Gastrocnemius medialis (tissue), 4 donors: ENCODE results near the gene THSD4. TPM values are rescaled to one million over a fixed set of nuclear protein-coding genes. Genes with fewer than 3 reads are reported as not detected.

ENCODE experiments used
- ATAC-seq, 2 donors: fragments of 150-250 bp; one replicate each; pipeline ENCODE4 v1.9.1; 2016
- DNase-seq, 2 donors: peaks; one replicate each; pipeline ENCODE4 v3.0.0-alpha.2; 2019
- H3K27ac ChIP-seq, 4 donors: fragments of 200-600 bp; sonication (generic); 1 replicate in 1 of 4; 2 replicates in 3 of 4; pipeline ENCODE4 v1.5.1; 2016 to 2018; ENCODE audit warnings: mild to moderate bottlenecking in 2 of 4, moderate library complexity in 1 of 4
- H3K27me3 ChIP-seq, 3 donors: fragments of 200-600 bp; sonication (generic) in 2 of 3; 1 replicate in 1 of 3; 2 replicates in 2 of 3; pipeline versions ENCODE4 v1.5.1 to v1.6.0; 2016 to 2019; ENCODE audit warnings: mild to moderate bottlenecking in 1 of 3, moderate library complexity in 1 of 3
- H3K36me3 ChIP-seq, 2 donors: fragments of 200-600 bp; sonication (generic) in 1 of 2; one replicate each; pipeline ENCODE4 v1.5.1; 2017 to 2018
- H3K4me1 ChIP-seq, 2 donors: fragments of 200-600 bp; sonication (generic) in 1 of 2; one replicate each; pipeline ENCODE4 v1.5.1; 2016 to 2017; ENCODE audit warnings: mild to moderate bottlenecking in 2 of 2
- H3K4me3 ChIP-seq, 4 donors: fragments of 200-600 bp; sonication (generic) in 3 of 4; 1 replicate in 1 of 4; 2 replicates in 3 of 4; pipeline ENCODE4 v1.5.1; 2016 to 2019; ENCODE audit warnings: mild to moderate bottlenecking in 2 of 4
- H3K9me3 ChIP-seq, 3 donors: fragments of 200-600 bp; sonication (generic) in 2 of 3; 1 replicate in 1 of 3; 2 replicates in 2 of 3; pipeline ENCODE4 v1.5.1; 2016 to 2019
- POLR2A ChIP-seq, 2 donors: fragments of 450-650 bp; IDR thresholded peaks; one replicate each; pipeline ENCODE4 v1.6.1; 2017; ENCODE audit warnings: antibody characterized with exemption in 2 of 2, mild to moderate bottlenecking in 2 of 2, moderate library complexity in 2 of 2
- in situ Hi-C, 4 donors: fragments of 200-750 bp; cut with MboI; loops; one replicate each; pipeline versions ENCODE4 v1.15.0 to v1.8.0; 2017; ENCODE audit warnings: low sequenced_read_pairs in 4 of 4
- intact Hi-C: fragments of 100-400 bp; cut with DNase I; formaldehyde crosslinking; loops from one replicate; pipeline ENCODE4 v1.15.1; 2023; ENCODE audit warnings: low total_unique reads
- total RNA-seq, 4 donors: library from RNA; depleted of rRNA; stranded (reverse); fragments of >200 nt; gene quantifications; one replicate each; pipeline versions ENCODE4 v1.1.0 to v1.2.3, GENCODE V29; 2016
- TF ChIP-seq, protein P1 (sequence below), 5 experiments: fragments of 450-650 bp in 3 of 5; fragments of 200-600 bp in 2 of 5; sonication (generic) in 2 of 5; IDR thresholded peaks in 4 of 5; conservative IDR thresholded peaks in 1 of 5; 1 replicate in 4 of 5; 2 replicates in 1 of 5; pipeline ENCODE4 v1.5.1; 2016 to 2019; ENCODE audit warnings: antibody characterized with exemption in 5 of 5, mild to moderate bottlenecking in 3 of 5, moderate library complexity in 3 of 5

THSD4 gene
- total RNA-seq, 4 donors from 2014 or later, result 0.35 to 3.1 (median 0.60) TPM

- in situ Hi-C loops (loop anchor here in 1 of 4 donors (25.0 kb wide), 1 partner anchor 238 kb away; the partner anchor contains the start of gene THSD4), intact Hi-C loops (no loop called here)
- Histone ChIP-seq H3K4me3 (no peak overlapping the region), H3K9me3 (no peaks in the 10 kb centered on the region), H3K27me3 (no peaks in the 10 kb centered on the region), H3K36me3 (no peaks in the 10 kb centered on the region), H3K27ac (no peak overlapping the region), H3K4me1 (peaks cover 0 to 4% of the 10 kb centered on the region in 2 donors)
- TF ChIP-seq, protein P1, sequence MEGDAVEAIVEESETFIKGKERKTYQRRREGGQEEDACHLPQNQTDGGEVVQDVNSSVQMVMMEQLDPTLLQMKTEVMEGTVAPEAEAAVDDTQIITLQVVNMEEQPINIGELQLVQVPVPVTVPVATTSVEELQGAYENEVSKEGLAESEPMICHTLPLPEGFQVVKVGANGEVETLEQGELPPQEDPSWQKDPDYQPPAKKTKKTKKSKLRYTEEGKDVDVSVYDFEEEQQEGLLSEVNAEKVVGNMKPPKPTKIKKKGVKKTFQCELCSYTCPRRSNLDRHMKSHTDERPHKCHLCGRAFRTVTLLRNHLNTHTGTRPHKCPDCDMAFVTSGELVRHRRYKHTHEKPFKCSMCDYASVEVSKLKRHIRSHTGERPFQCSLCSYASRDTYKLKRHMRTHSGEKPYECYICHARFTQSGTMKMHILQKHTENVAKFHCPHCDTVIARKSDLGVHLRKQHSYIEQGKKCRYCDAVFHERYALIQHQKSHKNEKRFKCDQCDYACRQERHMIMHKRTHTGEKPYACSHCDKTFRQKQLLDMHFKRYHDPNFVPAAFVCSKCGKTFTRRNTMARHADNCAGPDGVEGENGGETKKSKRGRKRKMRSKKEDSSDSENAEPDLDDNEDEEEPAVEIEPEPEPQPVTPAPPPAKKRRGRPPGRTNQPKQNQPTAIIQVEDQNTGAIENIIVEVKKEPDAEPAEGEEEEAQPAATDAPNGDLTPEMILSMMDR (IDR thresholded peaks at IDR 0.05 in 4 of 5, conservative IDR thresholded peaks at IDR 0.05 in 1 of 5), result no peak
- TF ChIP-seq POLR2A (IDR thresholded peaks at IDR 0.05), result no peak
- DNase-seq (no peak), ATAC-seq (no peak)
Measured at GRCh38 chr15:71349736-71350526, 234.7 kb downstream of the THSD4 start.

GRCh38 chr15:71350622-71351378 lies 235.5 kb downstream of the THSD4 start:
- no peak for DNase-seq
- TF ChIP-seq POLR2A (IDR thresholded peaks at IDR 0.05), result no peak
- TF ChIP-seq, protein P1 (IDR thresholded peaks at IDR 0.05 in 4 of 5, conservative IDR thresholded peaks at IDR 0.05 in 1 of 5), result no peak
- Histone ChIP-seq H3K9me3 (no peaks in the 10 kb centered on the region), H3K27me3 (no peaks in the 10 kb centered on the region), H3K4me1 (peaks cover 0 to 4% of the 10 kb centered on the region in 2 donors), H3K36me3 (no peaks in the 10 kb centered on the region), H3K27ac (no peak overlapping the region), H3K4me3 (no peak overlapping the region)
- intact Hi-C loops (no loop called here), in situ Hi-C loops (no loop called here)
- ATAC-seq, result no peak

- intact Hi-C loops, result no loop called here
- H3K27ac ChIP-seq, result no peak overlapping the region
- no peaks in the 10 kb centered on the region for H3K9me3 ChIP-seq
- H3K4me3 ChIP-seq, result no peak overlapping the region
- DNase-seq (no peak), ATAC-seq (no peak)
- TF ChIP-seq, protein P1 (IDR thresholded peaks at IDR 0.05 in 4 of 5, conservative IDR thresholded peaks at IDR 0.05 in 1 of 5), result no peak
- H3K27me3 ChIP-seq, result no peaks in the 10 kb centered on the region
- H3K36me3 ChIP-seq, result no peaks in the 10 kb centered on the region
- H3K4me1 ChIP-seq, result peaks cover 5 to 8% of the 10 kb centered on the region in 2 donors
- in situ Hi-C loops, result no loop called here
Measured at GRCh38 chr15:71352125-71352524, 236.9 kb downstream of the THSD4 start.

DNA sequence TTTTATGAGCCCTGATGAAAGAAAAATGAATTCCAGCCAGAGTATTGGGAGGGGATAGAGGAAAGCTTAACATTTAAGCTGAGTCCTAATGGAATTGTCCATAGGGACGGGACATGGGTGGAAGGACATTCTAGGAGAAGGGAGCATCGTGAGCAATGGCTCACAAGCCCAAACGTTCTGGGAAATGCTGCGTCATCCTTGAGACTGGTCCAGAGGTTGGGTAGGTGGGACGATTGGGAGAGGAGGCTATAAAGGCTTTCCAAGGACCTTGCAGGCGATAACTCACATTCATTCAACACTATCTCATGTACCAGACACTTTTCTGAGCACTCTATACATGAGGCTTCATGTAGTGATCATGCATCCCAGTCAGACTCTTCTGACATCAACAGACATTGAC lies 237.5 kb downstream of the THSD4 start:
- TF ChIP-seq, protein P1 (IDR thresholded peaks at IDR 0.05 in 4 of 5, conservative IDR thresholded peaks at IDR 0.05 in 1 of 5), result no peak
- TF ChIP-seq POLR2A (IDR thresholded peaks at IDR 0.05), result no peak
- Histone ChIP-seq H3K27ac (no peak overlapping the region), H3K36me3 (no peaks in the 10 kb centered on the region), H3K4me3 (no peak overlapping the region), H3K27me3 (no peaks in the 10 kb centered on the region), H3K9me3 (no peaks in the 10 kb centered on the region), H3K4me1 (peaks cover 10 to 14% of the 10 kb centered on the region in 2 donors)
- no peak for ATAC-seq
- no peak for DNase-seq
- in situ Hi-C loops, result no loop called here
- intact Hi-C loops, result no loop called here
